GM23338 (cell line): ENCODE results near the gene PPM1L.

Source experiments
- EZH2 ChIP-seq: fragments of 200-600 bp; sonication (generic); IDR thresholded peaks from one replicate; pipeline ENCODE4 v1.8.0; 2017; ENCODE audit warnings: antibody characterized with exemption, mild to moderate bottlenecking, low read depth; ENCODE audit not compliant: unreplicated experiment
- EZH2phosphoT487 ChIP-seq: fragments of 200-600 bp; sonication (generic); IDR thresholded peaks from one replicate; pipeline ENCODE4 v1.8.1; 2018; ENCODE audit warnings: antibody characterized with exemption; ENCODE audit not compliant: unreplicated experiment
- JUNB ChIP-seq: IDR thresholded peaks from one replicate; pipeline ENCODE4 v1.6.1; 2016; ENCODE audit warnings: antibody characterized with exemption; ENCODE audit not compliant: unreplicated experiment
- POLR2AphosphoS5 ChIP-seq: IDR thresholded peaks from 2 replicates; pipeline ENCODE4 v1.6.1; 2016; ENCODE audit warnings: antibody characterized with exemption, low read depth
- REST ChIP-seq: IDR thresholded peaks from one replicate; pipeline ENCODE4 v1.6.1; 2018; ENCODE audit warnings: antibody characterized with exemption; ENCODE audit not compliant: unreplicated experiment
- STAT1 ChIP-seq: IDR thresholded peaks from one replicate; pipeline ENCODE4 v1.6.1; 2016; ENCODE audit warnings: antibody characterized with exemption; ENCODE audit not compliant: unreplicated experiment
- ZNF114 ChIP-seq: fragments of 250-450 bp; sonication (Bioruptor Pico); IDR thresholded peaks from 2 replicates; pipeline ENCODE4 v1.5.0; 2020; ENCODE audit warnings: mild to moderate bottlenecking, moderate library complexity
- TF ChIP-seq, protein P1 (sequence below), 2 experiments: fragments of 200-600 bp in 1 of 2; sonication (generic) in 1 of 2; conservative IDR thresholded peaks; 2 replicates each; pipeline versions ENCODE4 v1.5.1 to v1.6.1; 2016 to 2017; ENCODE audit warnings: antibody characterized with exemption in 2 of 2, low read depth in 2 of 2, mild to moderate bottlenecking in 2 of 2, moderate library complexity in 1 of 2

- TF ChIP-seq, protein P1, sequence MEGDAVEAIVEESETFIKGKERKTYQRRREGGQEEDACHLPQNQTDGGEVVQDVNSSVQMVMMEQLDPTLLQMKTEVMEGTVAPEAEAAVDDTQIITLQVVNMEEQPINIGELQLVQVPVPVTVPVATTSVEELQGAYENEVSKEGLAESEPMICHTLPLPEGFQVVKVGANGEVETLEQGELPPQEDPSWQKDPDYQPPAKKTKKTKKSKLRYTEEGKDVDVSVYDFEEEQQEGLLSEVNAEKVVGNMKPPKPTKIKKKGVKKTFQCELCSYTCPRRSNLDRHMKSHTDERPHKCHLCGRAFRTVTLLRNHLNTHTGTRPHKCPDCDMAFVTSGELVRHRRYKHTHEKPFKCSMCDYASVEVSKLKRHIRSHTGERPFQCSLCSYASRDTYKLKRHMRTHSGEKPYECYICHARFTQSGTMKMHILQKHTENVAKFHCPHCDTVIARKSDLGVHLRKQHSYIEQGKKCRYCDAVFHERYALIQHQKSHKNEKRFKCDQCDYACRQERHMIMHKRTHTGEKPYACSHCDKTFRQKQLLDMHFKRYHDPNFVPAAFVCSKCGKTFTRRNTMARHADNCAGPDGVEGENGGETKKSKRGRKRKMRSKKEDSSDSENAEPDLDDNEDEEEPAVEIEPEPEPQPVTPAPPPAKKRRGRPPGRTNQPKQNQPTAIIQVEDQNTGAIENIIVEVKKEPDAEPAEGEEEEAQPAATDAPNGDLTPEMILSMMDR (conservative IDR thresholded peaks at IDR 0.05; ENCODE audit: low read depth in 2 of 2) = no peak
- no peak for TF ChIP-seq EZH2phosphoT487
- TF ChIP-seq STAT1 = no peak
- no peak for TF ChIP-seq JUNB
- TF ChIP-seq EZH2 = no peak
- no peak for TF ChIP-seq ZNF114
- TF ChIP-seq REST = no peak
- TF ChIP-seq POLR2AphosphoS5 = no peak
Observed at GRCh38 chr3:160951642-160952487, 195.8 kb downstream of the PPM1L start.
